Vagina (tissue), 2 donors: ENCODE results near the gene PROZ. TPM values are rescaled to one million over a fixed set of nuclear protein-coding genes. Genes with fewer than 3 reads are reported as not detected.

Experiments used
- DNase-seq, 2 donors: peaks; one replicate each; pipeline ENCODE4 v3.0.0-alpha.2; 2017; ENCODE audit errors: extremely low spot score in 2 of 2
- H3K27ac ChIP-seq: fragments of 200-600 bp; sonication (generic); one replicate; pipeline ENCODE4 v1.5.1; 2019
- H3K27me3 ChIP-seq: fragments of 200-600 bp; sonication (generic); one replicate; pipeline ENCODE4 v1.5.1; 2019
- H3K36me3 ChIP-seq, 2 donors: fragments of 200-600 bp; sonication (generic); one replicate each; pipeline ENCODE4 v1.5.1; 2017 to 2019
- H3K4me1 ChIP-seq: fragments of 200-600 bp; sonication (generic); one replicate; pipeline ENCODE4 v1.5.1; 2019
- H3K4me3 ChIP-seq, 2 donors: fragments of 200-600 bp; sonication (generic); 1 replicate in 1 of 2; 2 replicates in 1 of 2; pipeline ENCODE4 v1.5.1; 2016 to 2019
- H3K9me3 ChIP-seq: fragments of 200-600 bp; sonication (generic); one replicate; pipeline ENCODE4 v1.5.1; 2019
- POLR2A ChIP-seq, 2 donors: fragments of 450-650 bp; IDR thresholded peaks; one replicate each; pipeline ENCODE4 v1.6.1; 2017; ENCODE audit warnings: antibody characterized with exemption in 2 of 2, mild to moderate bottlenecking in 2 of 2, moderate library complexity in 2 of 2
- POLR2AphosphoS5 ChIP-seq, 2 donors: sonication (generic); formaldehyde crosslinking; IDR thresholded peaks; one replicate each; pipeline ENCODE4 v1.9.0; 2017; ENCODE audit warnings: antibody characterized with exemption in 2 of 2, mild to moderate bottlenecking in 2 of 2, low read depth in 1 of 2; ENCODE audit not compliant: insufficient read depth in 1 of 2
- intact Hi-C: fragments of 100-400 bp; cut with DNase I; formaldehyde crosslinking; loops from one replicate; pipeline ENCODE4 v1.15.1; 2023
- total RNA-seq: library from RNA; depleted of rRNA; stranded (reverse); fragments of >200 nt; gene quantifications from one replicate; pipeline ENCODE4 v1.2.3, GENCODE V29; 2016
- TF ChIP-seq, protein P1 (sequence below), 3 experiments: fragments of 450-650 bp in 2 of 3; fragments of 200-600 bp in 1 of 3; sonication (generic) in 1 of 3; IDR thresholded peaks; one replicate each; pipeline ENCODE4 v1.5.1; 2017 to 2019; ENCODE audit warnings: antibody characterized with exemption in 3 of 3, mild to moderate bottlenecking in 2 of 3, moderate library complexity in 2 of 3

PROZ gene
- total RNA-seq, 1 donor from 2014 or later, result not detected

DNA sequence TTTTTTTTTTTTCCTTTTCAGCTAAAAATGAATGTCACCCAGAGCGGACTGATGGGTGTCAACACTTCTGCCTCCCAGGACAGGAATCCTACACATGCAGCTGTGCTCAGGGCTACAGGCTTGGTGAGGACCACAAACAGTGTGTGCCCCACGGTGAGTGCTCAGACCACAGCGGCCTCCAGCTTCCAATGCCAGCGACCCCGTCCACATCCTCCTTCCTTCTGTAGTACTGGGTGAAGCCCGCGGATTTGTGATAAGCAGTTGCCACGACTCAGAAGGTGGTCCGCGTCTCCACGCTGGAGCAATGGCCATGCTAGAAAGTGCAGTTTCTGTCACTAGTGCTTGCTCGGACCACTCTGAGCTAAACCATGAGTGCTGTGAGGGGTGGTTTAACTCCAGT, 6.0 kb downstream of the PROZ start:
- no peaks in the 10 kb centered on the region for H3K4me1 ChIP-seq
- H3K27me3 ChIP-seq, result no peaks in the 10 kb centered on the region
- no peak for DNase-seq
- no peak overlapping the region for H3K27ac ChIP-seq
- H3K9me3 ChIP-seq, result no peaks in the 10 kb centered on the region
- H3K36me3 ChIP-seq, result no peaks in the 10 kb centered on the region
- no peak overlapping the region for H3K4me3 ChIP-seq
- intact Hi-C loops, result no loop called here
- no peak for TF ChIP-seq POLR2A (IDR thresholded peaks at IDR 0.05)
- TF ChIP-seq POLR2AphosphoS5 (IDR thresholded peaks at IDR 0.05; ENCODE audit: insufficient read depth in 1 of 2, low read depth in 1 of 2), result no peak
- TF ChIP-seq, protein P1, sequence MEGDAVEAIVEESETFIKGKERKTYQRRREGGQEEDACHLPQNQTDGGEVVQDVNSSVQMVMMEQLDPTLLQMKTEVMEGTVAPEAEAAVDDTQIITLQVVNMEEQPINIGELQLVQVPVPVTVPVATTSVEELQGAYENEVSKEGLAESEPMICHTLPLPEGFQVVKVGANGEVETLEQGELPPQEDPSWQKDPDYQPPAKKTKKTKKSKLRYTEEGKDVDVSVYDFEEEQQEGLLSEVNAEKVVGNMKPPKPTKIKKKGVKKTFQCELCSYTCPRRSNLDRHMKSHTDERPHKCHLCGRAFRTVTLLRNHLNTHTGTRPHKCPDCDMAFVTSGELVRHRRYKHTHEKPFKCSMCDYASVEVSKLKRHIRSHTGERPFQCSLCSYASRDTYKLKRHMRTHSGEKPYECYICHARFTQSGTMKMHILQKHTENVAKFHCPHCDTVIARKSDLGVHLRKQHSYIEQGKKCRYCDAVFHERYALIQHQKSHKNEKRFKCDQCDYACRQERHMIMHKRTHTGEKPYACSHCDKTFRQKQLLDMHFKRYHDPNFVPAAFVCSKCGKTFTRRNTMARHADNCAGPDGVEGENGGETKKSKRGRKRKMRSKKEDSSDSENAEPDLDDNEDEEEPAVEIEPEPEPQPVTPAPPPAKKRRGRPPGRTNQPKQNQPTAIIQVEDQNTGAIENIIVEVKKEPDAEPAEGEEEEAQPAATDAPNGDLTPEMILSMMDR (IDR thresholded peaks at IDR 0.05), result no peak

DNA sequence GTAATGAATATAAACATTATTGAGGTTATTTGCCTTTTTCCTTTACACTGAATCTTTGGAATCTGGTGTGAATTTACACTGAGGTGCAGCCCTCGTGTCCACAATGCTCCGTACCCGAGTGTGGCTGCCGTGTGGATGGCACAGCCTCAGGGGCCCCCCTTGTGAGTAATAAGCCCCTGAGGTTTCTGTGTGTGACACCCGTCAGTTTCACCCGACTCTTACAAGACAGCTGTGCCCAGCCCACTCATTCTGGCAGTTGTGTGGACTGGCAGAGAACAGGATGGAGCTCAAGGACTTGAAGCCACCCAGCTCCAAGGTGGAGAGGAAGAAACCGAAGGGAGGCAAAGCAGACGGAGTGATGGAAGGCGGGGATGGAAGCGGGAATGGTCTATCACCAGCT, 7.8 kb downstream of the PROZ start:
- TF ChIP-seq POLR2A (IDR thresholded peaks at IDR 0.05) (no peak), POLR2AphosphoS5 (IDR thresholded peaks at IDR 0.05; ENCODE audit: insufficient read depth in 1 of 2, low read depth in 1 of 2) (no peak)
- TF ChIP-seq, protein P1 (IDR thresholded peaks at IDR 0.05), result no peak
- no peak overlapping the region for H3K27ac ChIP-seq
- intact Hi-C loops, result no loop called here
- H3K27me3 ChIP-seq, result no peaks in the 10 kb centered on the region
- no peak overlapping the region for H3K4me3 ChIP-seq
- H3K4me1 ChIP-seq, result no peaks in the 10 kb centered on the region
- DNase-seq, result no peak
- no peaks in the 10 kb centered on the region for H3K9me3 ChIP-seq
- H3K36me3 ChIP-seq, result no peaks in the 10 kb centered on the region

DNA sequence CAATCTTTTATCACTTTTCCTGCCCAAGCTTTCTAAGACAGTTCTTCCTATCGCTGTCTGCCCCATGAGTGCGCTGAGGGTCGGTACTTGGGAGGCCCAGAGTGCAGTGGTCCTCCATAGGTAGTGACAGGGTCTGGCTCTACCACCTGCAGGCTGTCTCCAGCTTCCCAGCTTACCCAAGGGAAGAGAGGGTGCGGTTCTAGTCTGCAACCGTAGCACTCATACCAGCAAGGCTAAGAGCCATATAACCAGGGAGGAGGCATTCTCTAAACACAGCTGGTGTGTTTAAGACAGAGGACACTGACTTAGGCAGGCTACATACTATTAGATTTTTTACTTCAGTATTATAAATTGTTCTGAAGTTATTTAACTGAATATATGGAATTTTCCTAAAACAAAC, 8.2 kb downstream of the PROZ start:
- no peaks in the 10 kb centered on the region for H3K9me3 ChIP-seq
- intact Hi-C loops, result no loop called here
- H3K4me3 ChIP-seq, result no peak overlapping the region
- no peaks in the 10 kb centered on the region for H3K4me1 ChIP-seq
- no peak for DNase-seq
- H3K27me3 ChIP-seq, result no peaks in the 10 kb centered on the region
- H3K36me3 ChIP-seq, result peaks cover 0 to 4% of the 10 kb centered on the region in 2 donors
- no peak overlapping the region for H3K27ac ChIP-seq
- no peak for TF ChIP-seq POLR2AphosphoS5 (IDR thresholded peaks at IDR 0.05; ENCODE audit: insufficient read depth in 1 of 2, low read depth in 1 of 2)
- no peak for TF ChIP-seq POLR2A (IDR thresholded peaks at IDR 0.05)
- TF ChIP-seq, protein P1 (IDR thresholded peaks at IDR 0.05), result no peak

DNA sequence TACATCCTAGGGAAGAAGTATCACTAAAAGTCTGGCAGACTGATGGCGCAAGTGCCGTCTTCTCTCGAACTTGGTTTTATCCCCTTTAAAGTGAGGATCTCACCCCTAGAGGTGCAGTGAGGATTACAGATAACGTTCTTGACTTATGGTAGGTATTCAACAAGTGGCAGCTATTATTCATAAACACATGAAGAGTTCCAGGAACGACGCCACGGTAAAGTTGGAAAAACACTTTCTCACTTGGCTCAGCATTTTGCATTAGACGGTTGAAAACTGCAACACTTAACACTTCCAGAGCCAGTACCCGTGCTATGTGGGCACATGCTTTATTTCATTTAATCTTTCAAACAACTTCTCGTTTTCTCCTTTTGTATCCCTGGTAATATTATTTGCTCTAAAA, 8.7 kb downstream of the PROZ start:
- TF ChIP-seq POLR2AphosphoS5 (IDR thresholded peaks at IDR 0.05; ENCODE audit: insufficient read depth in 1 of 2, low read depth in 1 of 2) (no peak), POLR2A (IDR thresholded peaks at IDR 0.05) (no peak)
- TF ChIP-seq, protein P1 (IDR thresholded peaks at IDR 0.05), result no peak
- Histone ChIP-seq H3K4me1 (no peaks in the 10 kb centered on the region), H3K4me3 (no peak overlapping the region), H3K36me3 (peaks cover 0 to 8% of the 10 kb centered on the region in 2 donors), H3K27me3 (no peaks in the 10 kb centered on the region), H3K9me3 (no peaks in the 10 kb centered on the region), H3K27ac (no peak overlapping the region)
- no peak for DNase-seq
- intact Hi-C loops, result no loop called here

DNA sequence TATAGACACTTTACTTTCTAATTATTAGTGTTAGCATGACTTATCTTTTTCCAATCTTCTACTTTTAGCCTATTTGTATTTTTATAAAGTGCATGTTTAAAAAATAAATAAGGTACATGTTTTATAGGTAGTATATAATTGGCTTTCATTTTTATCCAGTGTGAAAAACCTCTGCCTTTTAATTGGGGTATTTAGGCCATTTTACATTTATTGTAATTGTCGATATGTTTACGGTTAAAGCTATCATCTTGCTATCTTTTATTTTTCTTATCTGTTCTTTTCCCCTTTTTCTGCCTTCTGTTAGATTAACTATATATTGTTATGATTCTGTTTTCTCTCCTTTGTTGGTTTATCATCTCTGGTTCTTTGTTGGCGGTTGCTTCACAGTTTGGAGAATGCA, 9.1 kb downstream of the PROZ start:
- H3K27ac ChIP-seq, result no peak overlapping the region
- H3K4me3 ChIP-seq, result no peak overlapping the region
- H3K4me1 ChIP-seq, result no peaks in the 10 kb centered on the region
- H3K9me3 ChIP-seq, result no peaks in the 10 kb centered on the region
- TF ChIP-seq POLR2A (IDR thresholded peaks at IDR 0.05), result no peak
- TF ChIP-seq POLR2AphosphoS5 (IDR thresholded peaks at IDR 0.05; ENCODE audit: insufficient read depth in 1 of 2, low read depth in 1 of 2), result no peak
- TF ChIP-seq, protein P1 (IDR thresholded peaks at IDR 0.05), result no peak
- intact Hi-C loops, result no loop called here
- peaks cover 0 to 8% of the 10 kb centered on the region in 2 donors for H3K36me3 ChIP-seq
- no peaks in the 10 kb centered on the region for H3K27me3 ChIP-seq
- no peak for DNase-seq
